CD4-positive, alpha-beta T cell treated with Interleukin-17A for 1 hour (primary cell): ENCODE data around the gene RNU6-9.
"Not testable (repeated sequence)": the region's sequence is repeated elsewhere in the genome, so short reads cannot be mapped to it uniquely, and the experiment has no call there.

Experiments
- DNase-seq: peaks from one replicate; pipeline ENCODE4 v3.0.0-alpha.2; 2020

Gene RNU6-9

DNA sequence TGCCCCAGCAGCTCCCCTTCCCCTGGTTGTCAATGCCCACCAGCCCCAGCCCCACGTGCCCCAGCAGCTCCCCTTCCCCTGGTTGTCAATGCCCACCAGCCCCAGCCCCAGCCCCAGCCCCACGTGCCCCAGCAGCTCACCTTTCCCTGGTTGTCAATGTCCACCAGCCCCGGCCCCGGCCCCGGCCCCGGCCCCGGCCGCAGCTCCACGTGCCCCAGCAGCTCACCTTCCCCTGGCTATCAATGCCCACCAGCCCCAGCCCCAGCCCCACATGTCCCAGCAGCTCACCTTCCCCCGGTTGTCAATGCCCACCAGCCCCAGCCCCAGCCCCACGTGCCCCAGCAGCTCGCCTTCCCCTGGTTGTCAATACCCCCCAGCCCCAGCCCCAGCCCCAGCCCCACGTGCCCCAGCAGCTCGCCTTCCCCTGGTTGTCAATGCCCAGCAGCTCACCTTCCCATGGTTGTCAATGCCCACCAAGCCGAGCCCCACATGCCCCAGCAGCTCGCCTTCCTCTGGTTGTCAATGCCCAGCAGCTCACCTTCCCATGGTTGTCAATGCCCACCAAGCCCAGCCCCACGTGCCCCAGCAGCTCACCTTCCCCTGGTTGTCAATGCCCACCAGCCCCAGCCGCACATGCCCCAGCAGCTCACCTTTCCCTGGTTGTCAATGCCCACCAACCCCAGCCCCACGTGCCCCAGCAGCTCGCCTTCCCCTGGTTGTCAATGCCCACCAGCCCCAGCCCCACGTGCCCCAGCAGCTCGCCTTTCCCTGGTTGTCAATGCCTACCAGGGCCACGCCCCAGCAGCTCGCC is 14.3 kb upstream of the RNU6-9 start:
- DNase-seq: not testable (repeated sequence)

DNA sequence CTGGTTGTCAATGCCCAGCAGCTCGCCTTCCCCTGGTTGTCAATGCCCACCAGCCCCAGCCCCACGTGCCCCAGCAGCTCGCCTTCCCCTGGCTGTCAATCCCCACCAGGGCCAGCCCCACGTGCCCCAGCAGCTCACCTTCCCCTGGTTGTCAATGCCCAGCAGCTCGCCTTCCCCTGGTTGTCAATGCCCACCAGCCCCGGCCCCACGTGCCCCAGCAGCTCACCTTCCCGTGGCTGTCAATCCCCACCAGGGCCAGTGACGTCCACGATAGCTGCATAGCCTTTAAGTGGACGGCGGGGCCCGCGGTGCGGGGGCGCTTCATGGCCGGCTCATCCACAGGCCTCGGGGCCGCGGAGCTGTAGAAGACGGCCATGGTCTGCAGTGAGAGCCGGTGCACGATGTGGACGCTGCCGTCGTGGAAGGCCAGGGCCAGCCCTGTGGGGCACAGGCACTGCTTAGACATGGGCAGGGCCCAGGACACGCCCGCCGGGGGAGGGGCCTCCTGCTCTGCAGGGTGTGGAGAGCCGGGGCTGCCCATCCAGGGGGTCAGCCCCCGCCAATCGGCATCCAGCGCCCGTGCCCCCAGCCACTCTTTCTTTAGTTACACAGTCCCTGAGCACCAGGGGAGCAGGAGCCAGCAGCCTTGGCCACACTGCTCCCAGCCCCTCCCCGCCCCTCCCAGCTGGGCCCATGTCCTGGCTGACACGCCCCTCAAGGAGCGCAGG is 13.4 kb upstream of the RNU6-9 start:
- no peak for DNase-seq

DNA sequence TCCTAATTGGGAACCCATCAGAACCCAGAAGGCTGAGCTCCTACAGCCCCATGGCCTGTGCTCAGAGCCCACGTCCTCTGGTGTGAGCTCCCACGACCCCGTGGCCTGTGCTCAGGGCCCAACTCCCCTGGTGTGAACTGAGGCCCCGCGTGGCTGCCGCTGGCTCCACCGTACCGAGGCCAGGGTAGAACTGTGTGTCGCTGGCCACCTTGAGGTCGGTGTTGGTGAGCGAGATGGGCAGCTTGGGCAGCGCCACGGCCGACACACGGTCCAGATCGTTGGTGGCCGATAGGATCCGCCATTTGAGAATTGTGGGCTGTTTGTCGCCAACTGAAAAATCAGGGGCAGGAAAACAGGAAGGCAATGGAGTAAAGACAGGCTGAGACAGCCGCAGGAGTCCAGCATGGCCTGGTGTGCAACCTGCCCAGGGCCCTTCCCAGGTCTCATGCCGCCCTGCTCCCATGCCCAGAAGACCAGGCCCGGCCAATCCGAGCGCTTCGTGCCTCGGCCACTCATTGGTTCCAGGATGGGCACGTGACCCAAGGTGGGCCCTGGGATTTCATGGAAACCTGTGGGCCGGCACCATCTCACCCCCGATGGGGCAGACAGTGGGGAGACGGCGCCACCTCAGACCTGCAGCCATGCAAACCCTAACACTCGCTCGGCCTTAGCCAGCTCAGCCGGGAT is 11.8 kb upstream of the RNU6-9 start:
- DNase-seq: no peak

DNA sequence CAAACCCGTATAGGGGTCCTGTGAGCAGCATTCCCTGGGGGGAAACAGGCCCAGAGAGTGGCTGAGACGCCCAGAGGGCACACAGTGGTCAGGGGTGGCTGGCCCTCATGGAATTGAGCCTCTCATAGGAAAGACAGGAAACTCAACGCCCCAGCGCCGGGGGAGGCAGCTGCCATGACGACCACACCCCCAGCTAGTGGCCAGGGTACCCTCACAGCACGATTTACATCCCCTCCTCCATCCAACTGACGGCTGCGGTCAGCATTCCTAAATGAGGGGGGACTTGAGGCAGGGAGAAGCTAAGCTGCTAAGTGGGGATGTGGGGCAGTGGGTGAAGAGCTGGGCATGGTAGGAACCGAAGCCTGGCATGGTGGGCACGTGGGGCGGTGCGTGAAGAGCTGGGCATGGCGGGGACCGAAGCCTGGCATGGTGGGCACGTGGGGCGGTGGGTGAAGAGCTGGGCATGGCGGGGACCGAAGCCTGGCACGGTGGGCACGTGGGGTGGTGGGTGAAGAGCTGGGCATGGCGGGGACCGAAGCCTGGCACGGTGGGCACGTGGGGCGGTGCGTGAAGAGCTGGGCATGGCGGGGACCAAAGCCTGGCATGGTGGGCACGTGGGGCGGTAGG is 10.3 kb upstream of the RNU6-9 start:
- no peak for DNase-seq

DNA sequence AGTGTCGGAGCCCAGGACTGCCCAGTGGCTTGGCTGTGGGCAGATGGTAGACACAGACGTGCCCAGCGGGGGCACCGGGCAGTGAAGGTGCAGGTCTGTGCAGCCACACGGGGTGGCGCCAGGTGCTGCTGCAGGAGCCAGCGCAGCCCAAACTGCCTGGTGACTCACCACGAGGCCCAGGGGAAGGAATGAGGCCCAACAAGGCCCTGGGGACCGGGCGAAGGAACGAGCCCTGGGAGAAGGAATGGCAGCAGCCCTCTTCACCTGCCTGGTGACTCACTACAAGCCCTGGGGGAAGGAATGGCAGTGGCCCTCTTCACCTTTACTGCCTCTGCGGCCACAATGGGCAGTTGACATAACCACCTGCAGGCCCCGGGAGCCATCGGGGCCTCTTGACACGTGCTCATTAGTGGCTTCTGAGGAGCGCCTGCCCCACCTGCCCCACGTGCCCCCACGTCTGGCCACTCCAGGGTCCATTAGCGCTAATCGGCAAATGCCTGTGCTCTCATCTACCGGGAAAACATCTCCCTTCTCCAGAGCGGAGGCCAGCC is 9.5 kb upstream of the RNU6-9 start:
- DNase-seq: no peak

DNA sequence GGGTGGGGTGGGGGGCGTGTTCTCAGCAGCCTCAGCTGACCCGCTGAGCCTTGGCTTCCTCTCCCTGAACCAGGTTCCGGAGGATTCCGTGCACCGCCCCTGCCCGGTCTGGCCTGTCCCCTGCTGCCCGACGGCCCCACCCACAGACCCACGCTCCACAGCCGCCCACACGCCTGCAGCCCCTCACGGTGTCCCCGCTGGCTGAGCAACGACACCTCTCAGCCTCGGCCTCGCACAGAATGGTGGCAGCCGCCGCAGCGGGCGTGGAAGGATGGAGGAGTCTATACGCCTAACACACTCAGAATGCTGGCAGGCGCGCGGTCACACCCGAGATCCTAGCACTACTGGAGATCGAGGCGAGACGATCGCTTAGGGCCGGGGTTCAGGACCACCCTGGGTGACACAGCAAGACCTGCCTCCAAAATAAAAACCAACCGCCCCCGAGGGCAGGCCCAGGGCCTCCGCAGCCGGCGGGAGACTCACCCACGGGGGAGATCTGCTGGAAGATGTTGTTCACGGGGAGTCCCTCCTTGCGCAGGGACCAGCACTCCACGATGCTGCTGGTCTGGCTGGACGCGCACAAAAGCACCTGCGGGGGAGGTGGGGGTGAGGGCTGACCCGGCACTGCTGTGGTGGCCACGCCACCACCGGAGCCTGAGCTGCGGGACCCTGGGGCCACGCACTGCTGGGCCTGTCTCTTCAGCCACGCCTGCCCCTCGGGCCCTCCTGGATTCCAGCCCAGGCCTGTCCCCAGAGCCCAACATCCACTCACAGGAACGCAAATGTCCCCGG is 8.7 kb upstream of the RNU6-9 start:
- no peak for DNase-seq

DNA sequence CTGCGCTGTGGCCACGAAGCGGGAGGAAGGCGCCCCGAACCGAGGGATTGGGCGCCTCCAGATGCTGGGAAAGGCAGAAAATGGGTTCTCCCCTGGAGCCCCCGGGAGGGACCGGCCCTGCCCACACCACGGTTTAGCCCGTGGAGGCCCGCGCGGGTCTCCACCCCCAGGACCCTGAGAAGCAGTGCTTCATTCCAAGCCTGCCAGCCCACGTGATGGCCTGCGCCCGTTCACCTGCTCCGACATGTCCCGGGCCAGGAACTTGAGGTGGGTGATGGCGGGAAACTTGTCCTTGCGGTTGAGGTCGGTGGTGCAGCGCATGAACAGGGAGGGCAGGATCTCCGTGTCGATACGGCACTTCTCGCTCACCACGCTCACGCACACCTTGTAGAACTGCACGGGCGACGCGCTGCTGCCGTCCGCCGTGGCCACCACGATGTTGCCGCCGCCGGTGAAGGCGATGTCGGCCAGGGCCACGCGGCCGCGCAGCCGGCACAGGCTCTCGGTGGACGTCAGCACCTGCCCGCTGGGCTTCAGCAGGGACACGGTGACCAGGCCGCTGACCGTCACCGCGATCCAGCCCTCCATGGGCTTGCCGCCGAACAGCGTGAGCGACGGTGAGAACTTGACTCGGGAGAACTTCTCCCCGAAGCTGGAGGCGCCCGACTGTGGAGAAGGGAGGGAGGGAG is 7.6 kb upstream of the RNU6-9 start:
- DNase-seq: no peak

DNA sequence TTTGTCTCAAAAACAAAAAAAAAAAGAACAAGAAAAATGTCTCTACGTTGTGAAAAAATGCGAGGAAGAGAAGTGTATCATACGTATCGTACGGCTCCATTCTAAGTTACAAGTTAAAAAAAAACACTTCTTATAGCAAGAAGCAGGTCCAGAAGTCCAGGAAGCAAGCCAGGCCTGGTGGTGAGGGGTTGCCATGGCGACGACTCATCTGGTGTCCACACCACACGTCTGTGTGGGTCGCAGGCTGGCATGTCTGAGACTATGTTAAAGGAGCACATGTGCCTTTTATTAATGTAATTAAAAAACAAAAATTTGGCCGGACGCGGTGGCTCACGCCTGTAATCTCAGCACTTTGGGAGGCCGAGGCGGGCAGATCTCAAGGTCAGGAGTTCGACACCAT is 6.2 kb upstream of the RNU6-9 start:
- DNase-seq: no peak

DNA sequence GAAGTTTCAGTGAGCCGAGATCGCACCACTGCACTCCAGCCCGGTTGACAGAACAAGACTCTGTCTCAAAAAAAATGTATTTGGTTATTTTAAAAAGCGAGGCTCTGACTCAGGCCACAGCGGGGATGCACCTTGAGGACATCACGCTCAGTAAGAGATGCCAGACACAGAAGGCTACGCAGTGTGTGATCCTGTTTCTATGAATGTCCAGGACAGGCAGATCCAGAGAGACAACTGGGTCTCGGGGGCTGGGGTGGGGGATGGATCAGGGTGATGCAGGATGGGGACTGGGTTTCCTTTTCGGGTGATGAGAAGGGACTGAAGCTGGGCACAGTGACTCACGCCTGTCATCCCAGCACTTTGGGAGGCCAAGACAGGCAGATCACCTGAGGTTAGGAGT is 5.7 kb upstream of the RNU6-9 start:
- no peak for DNase-seq

DNA sequence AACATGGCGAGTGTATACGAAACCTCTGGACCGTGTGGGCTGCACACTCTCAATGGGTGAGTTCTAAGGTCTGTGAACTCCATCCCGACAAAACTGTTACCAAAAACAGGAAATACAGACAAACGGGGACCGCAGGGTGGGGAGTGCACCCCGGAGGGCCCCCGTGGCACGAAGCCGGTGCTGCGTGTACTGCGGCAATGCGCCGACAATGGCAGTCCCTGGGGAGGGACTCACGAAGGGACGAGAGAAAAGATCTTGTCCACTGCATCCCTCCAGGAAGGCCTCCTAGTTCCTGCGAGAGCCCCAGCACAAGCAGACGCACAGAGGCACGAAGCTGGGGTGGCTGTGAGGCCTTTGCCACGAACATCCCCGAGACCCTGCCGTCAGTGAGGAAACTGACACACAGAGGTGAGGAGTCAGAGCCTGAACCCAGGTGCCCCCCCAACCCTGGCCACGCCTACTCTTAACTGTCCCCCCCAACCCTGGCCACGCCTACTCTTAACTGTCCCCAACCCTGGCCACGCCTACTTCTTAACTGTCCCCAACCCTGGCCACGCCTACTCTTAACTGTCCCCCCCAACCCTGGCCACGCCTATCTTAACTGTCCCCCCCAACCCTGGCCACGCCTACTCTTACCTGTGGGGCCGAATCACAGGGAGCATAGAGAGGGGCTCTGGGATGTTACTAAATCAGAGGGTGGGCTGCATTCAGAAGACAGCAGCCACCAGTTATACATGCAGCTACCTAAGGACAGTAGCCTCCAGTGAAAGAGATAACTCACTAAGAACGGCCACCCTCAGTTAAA is 4.5 kb upstream of the RNU6-9 start:
- DNase-seq: no peak

DNA sequence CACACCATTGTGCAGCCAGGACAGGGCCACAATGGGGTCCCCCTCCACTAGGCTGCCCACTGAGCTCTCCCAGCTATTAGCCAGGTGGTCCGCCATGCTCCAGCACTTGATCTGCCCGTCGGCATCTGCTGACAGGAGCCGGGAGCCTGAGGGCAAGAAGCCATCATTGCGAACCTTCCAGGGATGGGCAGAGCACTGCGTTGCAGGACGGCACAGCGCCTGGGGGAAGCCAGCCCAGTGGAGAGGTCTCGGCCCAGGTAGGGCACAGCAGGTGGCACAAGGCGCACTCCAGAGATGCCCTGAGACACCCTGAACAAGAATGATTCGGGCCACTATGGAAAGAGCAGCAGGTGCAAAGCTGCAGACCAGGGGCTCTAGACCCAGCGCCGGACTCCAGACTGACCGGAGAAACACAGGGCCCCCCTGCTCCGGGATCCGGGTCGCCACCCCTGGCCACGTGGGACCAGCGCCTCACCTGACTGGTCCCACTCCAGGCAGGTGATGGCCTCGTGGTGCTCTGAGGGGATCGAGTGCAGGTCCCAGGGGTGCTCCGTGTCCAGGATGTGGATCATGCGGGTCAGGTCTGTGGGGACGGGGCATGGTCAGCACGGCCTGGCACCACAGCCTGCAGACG is 3.5 kb upstream of the RNU6-9 start:
- DNase-seq: no peak

DNA sequence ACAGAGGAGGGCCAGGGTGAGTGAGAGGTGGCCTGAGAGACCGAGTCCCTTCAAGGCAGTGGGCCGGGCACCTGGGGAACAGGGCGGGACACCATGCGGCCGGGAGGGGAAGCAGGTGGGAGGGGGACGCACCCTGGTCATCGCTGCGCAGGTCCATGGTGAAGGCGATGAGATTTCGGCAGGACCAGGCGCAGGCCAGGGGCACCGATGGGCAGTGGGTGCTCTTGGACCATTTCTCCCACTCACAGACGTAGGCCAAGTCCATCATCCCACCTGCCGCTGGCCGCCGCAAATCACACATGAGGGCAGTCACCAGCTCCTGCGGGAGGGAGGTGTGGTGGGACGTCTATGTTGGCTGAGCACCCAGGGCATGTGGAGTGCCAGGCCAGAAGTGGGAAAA is 2.5 kb upstream of the RNU6-9 start:
- no peak for DNase-seq

DNA sequence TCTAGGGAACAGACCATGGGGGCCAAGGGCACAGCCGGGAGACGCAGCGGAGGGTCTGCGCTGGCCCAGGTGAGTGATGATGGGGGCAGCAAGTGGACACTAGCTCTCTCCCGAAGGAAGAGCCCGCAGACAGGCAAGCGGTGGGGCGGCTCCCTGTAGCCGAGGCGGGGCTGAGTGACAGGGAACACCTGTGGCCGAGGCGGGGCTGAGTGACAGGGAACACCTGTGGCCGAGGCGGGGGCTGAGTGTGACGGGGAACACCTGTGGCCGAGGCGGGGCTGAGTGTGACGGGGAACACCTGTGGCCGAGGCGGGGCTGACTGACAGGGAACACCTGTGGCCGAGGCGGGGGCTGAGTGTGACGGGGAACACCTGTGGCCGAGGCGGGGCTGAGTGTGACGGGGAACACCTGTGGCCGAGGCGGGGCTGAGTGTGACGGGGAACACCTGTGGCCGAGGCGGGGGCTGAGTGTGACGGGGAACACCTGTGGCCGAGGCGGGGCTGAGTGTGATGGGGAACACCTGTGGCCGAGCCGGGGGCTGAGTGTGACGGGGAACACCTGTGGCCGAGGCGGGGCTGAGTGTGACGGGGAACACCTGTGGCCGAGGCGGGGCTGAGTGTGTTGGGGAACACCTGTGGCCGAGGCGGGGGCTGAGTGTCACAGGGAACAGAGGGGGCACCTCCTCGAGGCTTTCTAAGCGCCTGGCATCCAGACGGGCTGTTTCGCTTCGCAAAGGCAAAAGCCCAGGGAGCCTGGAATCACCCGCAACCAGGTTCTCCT is 1.7 kb upstream of the RNU6-9 start:
- DNase-seq: not testable (repeated sequence)

DNA sequence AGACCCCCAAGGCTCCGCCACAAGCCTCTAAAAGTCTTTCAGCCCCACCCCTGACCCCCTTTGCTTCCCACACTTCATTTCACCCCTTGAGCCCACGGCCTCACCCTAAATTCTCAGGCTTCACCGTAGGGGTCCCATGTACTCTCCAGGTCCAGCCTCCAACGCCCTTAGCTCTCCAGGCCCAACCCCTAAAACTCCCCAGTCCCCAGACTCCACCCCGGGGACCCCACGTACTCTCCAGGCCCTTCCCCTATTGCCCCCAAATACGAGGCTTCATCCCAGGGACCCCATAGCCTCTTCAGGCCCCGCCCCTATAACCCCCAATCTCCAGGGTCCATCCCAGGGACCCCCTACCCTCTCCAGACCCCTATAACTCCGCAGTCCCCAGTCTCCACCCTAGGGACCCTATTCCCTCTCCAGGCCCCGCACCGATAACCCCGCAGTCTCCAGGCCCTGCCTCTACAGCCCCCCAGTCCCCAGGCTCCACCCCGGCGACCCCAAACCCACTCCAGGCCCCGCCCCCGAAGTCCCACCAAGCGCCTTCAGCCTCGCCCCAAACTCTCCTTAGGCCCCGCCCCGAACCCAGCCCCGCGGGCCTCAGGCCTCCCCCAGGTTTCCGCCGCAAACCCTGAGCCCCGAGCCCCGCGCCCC is 916 bp upstream of the RNU6-9 start:
- no peak for DNase-seq

DNA sequence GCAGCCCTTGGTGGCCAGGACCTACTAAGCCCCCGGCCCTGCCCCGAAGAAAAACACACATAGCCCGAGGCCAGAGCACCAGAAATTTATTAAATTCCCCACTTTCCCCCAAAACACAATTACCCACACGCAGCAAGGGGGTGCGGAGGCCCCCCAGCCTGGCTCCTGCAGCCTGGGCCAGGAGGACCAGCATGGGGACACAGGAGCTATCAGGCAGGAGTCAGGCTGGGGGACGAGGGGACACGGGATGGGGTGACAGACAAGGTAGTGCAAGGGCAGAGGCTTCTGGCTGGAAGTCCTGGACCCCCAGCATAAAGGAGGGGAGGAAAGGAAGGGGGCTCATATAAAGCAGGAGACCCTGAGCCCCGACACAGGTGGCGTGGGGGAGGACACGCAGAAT is 3.1 kb downstream of the RNU6-9 start:
- no peak for DNase-seq

DNA sequence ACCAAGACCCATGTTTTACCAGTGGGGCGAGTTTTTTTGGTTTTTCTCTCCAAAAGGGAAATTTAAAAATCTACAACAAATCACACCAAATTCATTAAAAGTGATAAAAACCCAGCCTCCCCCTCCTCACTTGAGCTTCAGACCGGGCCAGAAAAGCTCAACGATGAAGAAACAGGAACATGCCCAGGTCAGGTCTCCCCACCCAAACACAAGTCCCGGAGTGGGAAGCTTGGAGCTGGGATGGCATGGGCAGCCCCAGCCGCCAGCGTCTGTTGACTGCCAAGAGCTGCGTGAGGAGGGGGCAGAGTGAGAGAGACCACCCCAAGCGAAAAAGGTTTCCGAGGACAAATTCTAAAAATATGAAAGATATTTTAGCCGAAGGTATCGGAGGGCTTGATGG is 3.7 kb downstream of the RNU6-9 start:
- DNase-seq: no peak

DNA sequence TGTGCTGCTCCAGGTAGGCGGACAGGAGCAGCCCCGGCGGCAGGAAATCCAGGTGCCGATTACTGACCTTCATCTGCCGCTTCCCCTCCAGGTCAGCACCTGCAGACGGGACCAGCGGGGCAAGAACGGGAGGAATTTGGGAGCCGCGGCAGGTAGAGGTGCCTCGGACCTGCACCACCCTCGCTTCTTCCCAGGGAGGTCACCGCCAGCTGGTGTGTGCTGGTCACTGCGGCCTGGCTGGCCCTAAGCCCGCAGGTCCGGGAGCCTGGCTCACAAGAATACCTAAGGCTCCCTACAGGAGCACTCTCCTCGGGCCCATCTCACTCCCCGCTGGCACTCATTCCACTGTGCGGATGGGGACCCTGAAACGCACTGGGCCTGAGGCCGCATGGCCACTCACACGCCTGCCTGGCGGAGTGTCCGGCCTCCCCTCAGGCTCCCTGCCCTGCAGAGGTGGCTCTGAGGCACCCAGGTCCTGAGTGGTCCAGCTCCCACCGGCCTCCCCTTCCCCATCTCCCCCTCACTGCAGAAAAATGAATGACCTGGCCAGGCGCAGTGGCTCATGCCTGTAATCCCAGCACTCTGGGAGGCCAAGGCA is 4.3 kb downstream of the RNU6-9 start:
- no peak for DNase-seq

DNA sequence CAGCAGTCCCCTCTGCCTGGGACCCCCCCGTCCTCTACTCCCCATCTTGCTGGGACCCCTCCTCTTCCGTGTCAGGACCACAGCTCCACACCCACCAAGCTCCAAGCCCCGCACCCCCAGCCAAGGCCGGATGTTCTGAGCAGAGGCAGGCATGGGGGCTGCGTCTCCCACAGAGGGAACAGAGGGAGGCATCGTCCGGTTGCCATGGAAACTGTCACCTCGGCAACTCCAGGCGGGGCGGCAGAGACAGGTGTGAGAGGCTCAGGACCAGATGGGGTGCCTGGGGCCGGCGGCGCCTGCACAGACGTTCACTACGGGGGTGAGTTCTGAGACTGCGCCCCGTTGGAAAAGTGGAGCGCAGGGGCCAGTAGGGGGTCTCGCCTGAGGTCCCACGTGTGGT is 5.4 kb downstream of the RNU6-9 start:
- DNase-seq: peak; percentile 49
